RCC 7860 (cell line): ENCODE data around the gene MAGEB17.

ENCODE experiments used
- DNase-seq: peaks from one replicate; pipeline ENCODE4 v3.0.0-alpha.2; 2015; ENCODE audit warnings: low spot score
- FAIRE-seq: peaks from 2 replicates; lab custom pipeline; 2012; peaks lifted over from hg19 to GRCh38; lab: Jason Lieb, UNC

Gene MAGEB17

DNA sequence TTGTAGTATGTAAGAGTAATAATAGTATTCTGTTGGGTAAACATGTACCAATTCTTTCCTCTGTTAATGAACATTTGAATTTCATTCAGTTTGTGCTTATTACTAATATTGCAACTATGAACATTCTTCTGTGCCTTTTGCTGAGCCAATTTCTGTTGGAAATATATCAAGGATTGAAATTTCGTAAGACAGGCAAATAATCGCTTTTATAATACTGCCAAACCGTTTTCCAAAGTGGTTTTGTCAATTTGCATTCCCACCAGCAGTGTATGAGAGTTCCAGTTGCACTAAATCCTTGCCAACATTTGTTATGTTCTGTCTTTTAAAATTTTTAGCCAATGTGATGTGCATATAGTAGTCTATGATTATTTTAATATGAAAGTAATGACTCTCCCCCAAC lies 38.6 kb downstream of the MAGEB17 start:
- FAIRE-seq (no peak), DNase-seq (no peak)

DNA sequence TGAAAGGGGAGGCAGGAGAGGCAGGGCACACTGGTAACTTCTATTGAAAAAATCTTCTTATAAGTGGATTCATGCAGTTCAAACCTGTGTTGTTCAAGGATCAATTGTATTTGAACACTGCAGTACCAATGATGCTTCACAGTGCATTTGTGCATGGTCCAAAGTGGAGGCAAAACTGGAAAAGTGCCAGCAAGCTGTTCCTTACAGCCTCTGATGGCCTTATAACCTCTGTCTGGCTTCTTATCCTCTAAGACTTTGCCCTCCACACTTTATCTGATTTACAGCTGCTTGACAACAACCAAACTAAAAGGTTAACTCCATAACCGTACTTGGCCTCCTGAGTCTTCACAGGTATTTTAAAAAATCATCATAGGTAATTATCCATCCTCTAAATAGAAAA lies 40.4 kb downstream of the MAGEB17 start:
- FAIRE-seq, result no peak

DNA sequence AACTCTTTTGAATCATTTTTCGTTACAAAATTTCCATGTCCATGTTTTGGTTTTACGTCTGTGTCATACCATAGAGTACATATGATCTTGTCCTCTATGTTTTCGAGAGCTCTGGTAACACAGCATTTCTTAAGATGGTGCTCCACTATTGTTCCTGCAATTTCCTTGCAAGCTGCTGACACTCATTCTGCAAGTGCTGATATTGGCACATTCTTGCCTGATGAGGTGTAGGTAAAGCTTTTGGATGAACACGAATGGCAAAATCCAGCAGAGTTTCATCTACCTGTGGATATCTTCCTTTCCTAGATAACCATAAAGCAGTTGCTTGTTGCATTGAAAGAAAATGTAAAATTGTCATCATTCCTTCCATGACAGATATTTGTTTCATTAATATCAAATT lies 41.3 kb downstream of the MAGEB17 start:
- no peak for DNase-seq
- FAIRE-seq, result no peak

More for the DNA sequence above, 40.4 kb downstream of the MAGEB17 start:
- no peak for DNase-seq

DNA sequence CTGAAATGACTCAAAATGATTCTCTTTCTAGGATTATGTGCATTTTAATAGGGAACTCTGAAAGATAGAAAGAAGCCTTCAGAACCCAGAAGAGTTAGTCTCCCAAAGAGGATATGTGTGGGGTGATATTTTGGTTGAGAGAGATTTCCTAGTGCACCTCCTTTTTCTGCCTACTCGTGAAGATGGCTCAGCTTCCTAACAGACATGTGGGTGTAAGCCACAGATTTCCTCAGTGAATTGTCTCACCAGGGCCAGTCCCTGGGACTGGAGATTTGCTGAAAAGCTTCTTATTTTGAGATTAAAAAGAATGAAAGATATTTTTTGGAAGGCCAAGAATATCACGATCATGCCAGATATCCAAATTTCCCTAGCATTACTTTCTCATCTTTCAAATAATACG lies 42.8 kb downstream of the MAGEB17 start:
- FAIRE-seq, result no peak

DNA sequence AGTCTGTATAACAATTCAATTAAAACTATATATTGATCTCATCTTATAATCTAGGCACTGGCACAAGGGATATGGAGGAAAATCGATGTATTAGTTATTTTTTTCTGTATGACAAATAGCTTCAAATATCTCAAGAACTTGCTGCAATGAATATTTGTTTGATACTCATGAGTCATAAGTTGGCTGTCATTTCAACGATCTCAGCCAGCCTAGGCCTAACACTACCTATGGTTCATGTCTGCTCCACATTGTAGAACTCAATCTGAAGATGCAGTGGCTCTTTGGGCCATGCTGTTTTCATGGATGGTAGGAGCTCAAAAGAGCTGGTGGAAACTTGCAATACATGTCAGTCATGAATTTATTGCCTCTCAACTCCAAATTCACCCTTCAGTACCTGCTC lies 44.7 kb downstream of the MAGEB17 start:
- FAIRE-seq (no peak), DNase-seq (no peak)

More for the DNA sequence above, 42.8 kb downstream of the MAGEB17 start:
- DNase-seq, result no peak

DNA sequence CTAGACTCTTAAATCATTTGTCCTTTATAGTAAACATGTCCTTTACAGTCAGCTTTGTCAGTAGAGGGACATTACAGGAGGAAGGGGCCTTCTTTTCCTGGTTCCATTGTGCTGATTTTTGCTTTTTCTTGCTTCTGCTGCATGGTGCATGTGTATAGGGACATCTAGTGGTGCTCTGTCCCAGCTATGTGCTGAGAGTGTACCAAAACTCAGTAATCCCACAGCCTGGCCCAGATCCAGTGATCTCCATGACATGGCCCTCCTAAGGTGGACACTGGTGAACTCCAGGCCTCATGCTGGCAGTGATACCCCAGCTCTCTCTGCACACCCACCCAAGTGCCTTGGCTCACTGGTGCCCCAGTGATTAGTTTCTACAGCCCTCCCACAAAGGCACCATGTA lies 45.2 kb downstream of the MAGEB17 start:
- FAIRE-seq (no peak), DNase-seq (no peak)

DNA sequence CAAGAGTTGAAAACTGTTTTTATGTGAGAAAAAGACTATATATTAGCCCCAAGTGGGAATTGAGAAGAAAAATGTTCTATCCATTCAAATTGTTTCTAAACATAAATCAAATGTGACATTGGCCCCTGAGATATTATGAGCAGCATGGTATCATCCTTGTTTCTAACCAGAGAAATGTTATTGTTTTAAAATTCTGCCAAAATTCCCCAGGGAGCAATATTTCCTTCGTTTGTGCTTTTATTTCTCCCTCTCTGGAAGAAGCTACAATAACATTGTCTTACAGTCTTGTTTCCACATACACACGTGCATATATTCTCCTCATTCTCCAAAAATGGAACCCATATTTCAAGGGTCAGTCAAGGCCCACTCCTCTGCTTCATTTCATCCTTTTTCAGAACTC lies 46.7 kb downstream of the MAGEB17 start:
- DNase-seq, result no peak
- no peak for FAIRE-seq

DNA sequence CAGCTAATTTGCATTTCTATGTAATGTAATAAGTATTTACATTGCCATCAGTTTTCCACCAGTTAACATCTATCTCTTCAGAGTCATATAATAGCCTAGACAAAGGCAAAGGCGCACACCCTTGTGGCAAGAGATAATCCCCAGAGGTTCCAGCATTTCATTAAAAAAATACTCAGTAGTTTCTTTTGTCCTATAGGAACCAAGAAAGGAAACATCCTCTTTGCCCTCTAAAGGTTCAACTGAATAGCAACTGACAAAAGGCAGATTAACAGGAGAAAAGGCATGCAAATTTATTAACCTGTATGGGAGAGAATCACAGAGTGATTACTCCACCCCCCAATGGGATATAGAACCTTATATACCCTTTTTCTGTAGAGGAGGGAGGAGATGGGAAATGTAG lies 48.4 kb downstream of the MAGEB17 start:
- FAIRE-seq, result no peak
- no peak for DNase-seq
